GM23338 (cell line): ENCODE results near the gene MMP25. TPM values are rescaled to one million over a fixed set of nuclear protein-coding genes. Genes with fewer than 3 reads are reported as not detected.

ENCODE experiments used
- ATAC-seq: fragments of 200-7000 bp; cut with Tn5 transposase; 3 replicates; pipeline ENCODE4 v1.9.1; 2020
- DNase-seq: peaks from one replicate; pipeline ENCODE4 v3.0.0-alpha.2; 2015; ENCODE audit warnings: low spot score
- H2AFZ ChIP-seq: fragments of 200-600 bp; sonication (generic); 2 replicates; pipeline ENCODE4 v1.8.0; 2016; ENCODE audit warnings: antibody characterized with exemption, mild to moderate bottlenecking, moderate library complexity
- H3F3A ChIP-seq: fragments of 200-600 bp; sonication (generic); replicated peaks from 2 replicates; pipeline ENCODE4 v1.8.0; 2017; ENCODE audit warnings: antibody characterized with exemption, mixed run types, low read depth
- H3K27ac ChIP-seq: fragments of 200-600 bp; sonication (generic); 2 replicates; pipeline ENCODE4 v1.6.1; 2016; ENCODE audit warnings: low read depth
- H3K27me3 ChIP-seq: fragments of 200-600 bp; sonication (generic); 2 replicates; pipeline ENCODE4 v1.8.0; 2016; ENCODE audit warnings: mild to moderate bottlenecking, mixed run types, moderate library complexity; ENCODE audit not compliant: insufficient read depth
- H3K36me3 ChIP-seq: fragments of 200-600 bp; sonication (generic); 2 replicates; pipeline ENCODE4 v1.8.0; 2016; ENCODE audit warnings: mild to moderate bottlenecking; ENCODE audit not compliant: insufficient read depth
- H3K4me1 ChIP-seq: fragments of 200-600 bp; sonication (generic); 2 replicates; pipeline ENCODE4 v1.8.0; 2016; ENCODE audit warnings: mild to moderate bottlenecking, moderate library complexity; ENCODE audit not compliant: insufficient read depth
- H3K4me2 ChIP-seq: fragments of 200-600 bp; sonication (generic); 2 replicates; pipeline ENCODE4 v1.7.1; 2017; ENCODE audit warnings: mixed run types
- H3K4me3 ChIP-seq: fragments of 200-600 bp; sonication (generic); 2 replicates; pipeline ENCODE4 v1.6.1; 2016; ENCODE audit warnings: mixed run types
- H3K79me2 ChIP-seq: fragments of 200-600 bp; sonication (generic); replicated peaks from 2 replicates; pipeline ENCODE4 v1.8.0; 2017; ENCODE audit warnings: mild to moderate bottlenecking; ENCODE audit not compliant: insufficient read depth
- H3K9me2 ChIP-seq: fragments of 200-600 bp; sonication (generic); 2 replicates; pipeline ENCODE4 v1.8.0; 2017; ENCODE audit not compliant: insufficient read depth
- H4K20me1 ChIP-seq: fragments of 200-600 bp; sonication (generic); replicated peaks from 2 replicates; pipeline ENCODE4 v1.8.0; 2017; ENCODE audit warnings: mild to moderate bottlenecking; ENCODE audit not compliant: insufficient read depth
- H3K27ac Mint-ChIP-seq: 2 replicates; pipeline ENCODE4 v1.8.0; 2020; ENCODE audit warnings: inconsistent platforms, mild to moderate bottlenecking, moderate library complexity, mixed read lengths
- H3K27me3 Mint-ChIP-seq: 3 replicates; pipeline ENCODE4 v1.8.0; 2022; ENCODE audit warnings: low read depth, mild to moderate bottlenecking, moderate library complexity, mixed read lengths, inconsistent platforms; ENCODE audit not compliant: insufficient read depth, poor library complexity
- H3K36me3 Mint-ChIP-seq: 3 replicates; pipeline ENCODE4 v1.8.0; 2021; ENCODE audit warnings: low read depth, mild to moderate bottlenecking, inconsistent platforms, moderate library complexity, mixed read lengths
- H3K4me1 Mint-ChIP-seq: 3 replicates; pipeline ENCODE4 v1.8.0; 2020; ENCODE audit warnings: mild to moderate bottlenecking, inconsistent platforms, mixed read lengths
- H3K4me3 Mint-ChIP-seq: 3 replicates; pipeline ENCODE4 v1.8.0; 2021; ENCODE audit warnings: moderate library complexity, mild to moderate bottlenecking, inconsistent platforms, mixed read lengths
- H3K9me3 Mint-ChIP-seq: 3 replicates; pipeline ENCODE4 v1.8.0; 2020; ENCODE audit warnings: moderate library complexity, mild to moderate bottlenecking, inconsistent platforms, mixed read lengths
- CREB1 ChIP-seq: fragments of 250-450 bp; sonication (Bioruptor Pico); IDR thresholded peaks from 2 replicates; pipeline ENCODE4 v1.5.0; 2020; ENCODE audit warnings: low read depth, mild to moderate bottlenecking, moderate library complexity
- EZH2 ChIP-seq: fragments of 200-600 bp; sonication (generic); IDR thresholded peaks from one replicate; pipeline ENCODE4 v1.8.0; 2017; ENCODE audit warnings: antibody characterized with exemption, mild to moderate bottlenecking, low read depth; ENCODE audit not compliant: unreplicated experiment
- NANOG ChIP-seq: IDR thresholded peaks from 2 replicates; pipeline ENCODE4 v1.6.1; 2016; ENCODE audit warnings: antibody characterized with exemption, borderline replicate concordance
- ZNF114 ChIP-seq: fragments of 250-450 bp; sonication (Bioruptor Pico); IDR thresholded peaks from 2 replicates; pipeline ENCODE4 v1.5.0; 2020; ENCODE audit warnings: mild to moderate bottlenecking, moderate library complexity
- polyA plus RNA-seq: library from polyadenylated mRNA; unstranded; fragments of >200 nt; fragmentation: Nextera tagmentation; extraction: Ambion mirVana; gene quantifications from 2 replicates; pipeline ENCODE4 v1.2.1, GENCODE V29; 2016
- total RNA-seq: library from RNA; depleted of rRNA; stranded (reverse); fragments of >200 nt; shearing (Covaris generic); gene quantifications from 2 replicates; pipeline ENCODE4 v1.2.3, GENCODE V29; 2014
- TF ChIP-seq, protein P1 (sequence below): fragments of 250-450 bp; sonication (Bioruptor Pico); IDR thresholded peaks from 2 replicates; pipeline ENCODE4 v1.5.0; 2020; ENCODE audit warnings: mild to moderate bottlenecking, moderate library complexity
- TF ChIP-seq, protein P2 (sequence below), 2 experiments: fragments of 200-600 bp in 1 of 2; sonication (generic) in 1 of 2; conservative IDR thresholded peaks; 2 replicates each; pipeline versions ENCODE4 v1.5.1 to v1.6.1; 2016 to 2017; ENCODE audit warnings: antibody characterized with exemption in 2 of 2, low read depth in 2 of 2, mild to moderate bottlenecking in 2 of 2, moderate library complexity in 1 of 2
- TF ChIP-seq, protein P3 (sequence below): IDR thresholded peaks from 2 replicates; pipeline ENCODE4 v1.6.1; 2016; ENCODE audit warnings: antibody characterized with exemption
- TF ChIP-seq, protein P4 (sequence below): IDR thresholded peaks from one replicate; pipeline ENCODE4 v1.6.1; 2018; ENCODE audit warnings: antibody characterized with exemption; ENCODE audit not compliant: unreplicated experiment

MMP25 gene
- total and polyA plus RNA-seq, 2 experiments from 2014 or later: 7.7 to 15.9 TPM

DNA sequence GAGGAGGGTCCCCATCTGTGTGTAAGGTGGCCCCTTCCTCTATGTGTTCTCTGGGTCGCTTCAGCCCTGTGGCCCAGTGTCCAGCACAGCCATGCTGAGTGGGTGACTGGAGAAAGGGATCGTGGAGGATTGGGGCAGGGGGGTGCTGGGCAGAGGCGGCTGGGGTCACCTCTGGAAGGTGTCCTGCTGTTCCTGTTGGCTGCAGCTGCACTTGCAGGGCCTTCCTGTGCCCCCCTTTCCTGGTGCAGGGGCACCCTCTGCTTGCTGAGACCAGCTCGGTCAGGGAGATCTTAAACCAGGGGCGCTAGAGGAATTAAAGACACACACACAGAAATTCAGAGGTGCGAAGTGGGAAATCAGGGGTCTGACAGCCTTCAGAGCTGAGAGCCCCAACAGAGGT lies 30.2 kb downstream of the MMP25 start (continued):
- TF ChIP-seq, protein P1, sequence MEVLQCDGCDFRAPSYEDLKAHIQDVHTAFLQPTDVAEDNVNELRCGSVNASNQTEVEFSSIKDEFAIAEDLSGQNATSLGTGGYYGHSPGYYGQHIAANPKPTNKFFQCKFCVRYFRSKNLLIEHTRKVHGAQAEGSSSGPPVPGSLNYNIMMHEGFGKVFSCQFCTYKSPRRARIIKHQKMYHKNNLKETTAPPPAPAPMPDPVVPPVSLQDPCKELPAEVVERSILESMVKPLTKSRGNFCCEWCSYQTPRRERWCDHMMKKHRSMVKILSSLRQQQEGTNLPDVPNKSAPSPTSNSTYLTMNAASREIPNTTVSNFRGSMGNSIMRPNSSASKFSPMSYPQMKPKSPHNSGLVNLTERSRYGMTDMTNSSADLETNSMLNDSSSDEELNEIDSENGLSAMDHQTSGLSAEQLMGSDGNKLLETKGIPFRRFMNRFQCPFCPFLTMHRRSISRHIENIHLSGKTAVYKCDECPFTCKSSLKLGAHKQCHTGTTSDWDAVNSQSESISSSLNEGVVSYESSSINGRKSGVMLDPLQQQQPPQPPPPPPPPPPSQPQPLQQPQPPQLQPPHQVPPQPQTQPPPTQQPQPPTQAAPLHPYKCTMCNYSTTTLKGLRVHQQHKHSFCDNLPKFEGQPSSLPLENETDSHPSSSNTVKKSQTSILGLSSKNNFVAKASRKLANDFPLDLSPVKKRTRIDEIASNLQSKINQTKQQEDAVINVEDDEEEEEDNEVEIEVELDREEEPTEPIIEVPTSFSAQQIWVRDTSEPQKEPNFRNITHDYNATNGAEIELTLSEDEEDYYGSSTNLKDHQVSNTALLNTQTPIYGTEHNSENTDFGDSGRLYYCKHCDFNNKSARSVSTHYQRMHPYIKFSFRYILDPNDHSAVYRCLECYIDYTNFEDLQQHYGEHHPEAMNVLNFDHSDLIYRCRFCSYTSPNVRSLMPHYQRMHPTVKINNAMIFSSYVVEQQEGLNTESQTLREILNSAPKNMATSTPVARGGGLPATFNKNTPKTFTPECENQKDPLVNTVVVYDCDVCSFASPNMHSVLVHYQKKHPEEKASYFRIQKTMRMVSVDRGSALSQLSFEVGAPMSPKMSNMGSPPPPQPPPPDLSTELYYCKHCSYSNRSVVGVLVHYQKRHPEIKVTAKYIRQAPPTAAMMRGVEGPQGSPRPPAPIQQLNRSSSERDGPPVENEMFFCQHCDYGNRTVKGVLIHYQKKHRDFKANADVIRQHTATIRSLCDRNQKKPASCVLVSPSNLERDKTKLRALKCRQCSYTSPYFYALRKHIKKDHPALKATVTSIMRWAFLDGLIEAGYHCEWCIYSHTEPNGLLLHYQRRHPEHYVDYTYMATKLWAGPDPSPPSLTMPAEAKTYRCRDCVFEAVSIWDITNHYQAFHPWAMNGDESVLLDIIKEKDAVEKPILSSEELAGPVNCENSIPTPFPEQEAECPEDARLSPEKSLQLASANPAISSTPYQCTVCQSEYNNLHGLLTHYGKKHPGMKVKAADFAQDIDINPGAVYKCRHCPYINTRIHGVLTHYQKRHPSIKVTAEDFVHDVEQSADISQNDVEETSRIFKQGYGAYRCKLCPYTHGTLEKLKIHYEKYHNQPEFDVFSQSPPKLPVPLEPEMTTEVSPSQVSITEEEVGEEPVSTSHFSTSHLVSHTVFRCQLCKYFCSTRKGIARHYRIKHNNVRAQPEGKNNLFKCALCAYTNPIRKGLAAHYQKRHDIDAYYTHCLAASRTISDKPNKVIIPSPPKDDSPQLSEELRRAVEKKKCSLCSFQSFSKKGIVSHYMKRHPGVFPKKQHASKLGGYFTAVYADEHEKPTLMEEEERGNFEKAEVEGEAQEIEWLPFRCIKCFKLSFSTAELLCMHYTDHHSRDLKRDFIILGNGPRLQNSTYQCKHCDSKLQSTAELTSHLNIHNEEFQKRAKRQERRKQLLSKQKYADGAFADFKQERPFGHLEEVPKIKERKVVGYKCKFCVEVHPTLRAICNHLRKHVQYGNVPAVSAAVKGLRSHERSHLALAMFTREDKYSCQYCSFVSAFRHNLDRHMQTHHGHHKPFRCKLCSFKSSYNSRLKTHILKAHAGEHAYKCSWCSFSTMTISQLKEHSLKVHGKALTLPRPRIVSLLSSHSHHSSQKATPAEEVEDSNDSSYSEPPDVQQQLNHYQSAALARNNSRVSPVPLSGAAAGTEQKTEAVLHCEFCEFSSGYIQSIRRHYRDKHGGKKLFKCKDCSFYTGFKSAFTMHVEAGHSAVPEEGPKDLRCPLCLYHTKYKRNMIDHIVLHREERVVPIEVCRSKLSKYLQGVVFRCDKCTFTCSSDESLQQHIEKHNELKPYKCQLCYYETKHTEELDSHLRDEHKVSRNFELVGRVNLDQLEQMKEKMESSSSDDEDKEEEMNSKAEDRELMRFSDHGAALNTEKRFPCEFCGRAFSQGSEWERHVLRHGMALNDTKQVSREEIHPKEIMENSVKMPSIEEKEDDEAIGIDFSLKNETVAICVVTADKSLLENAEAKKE (CRISPR knock-in tag): no peak

DNA sequence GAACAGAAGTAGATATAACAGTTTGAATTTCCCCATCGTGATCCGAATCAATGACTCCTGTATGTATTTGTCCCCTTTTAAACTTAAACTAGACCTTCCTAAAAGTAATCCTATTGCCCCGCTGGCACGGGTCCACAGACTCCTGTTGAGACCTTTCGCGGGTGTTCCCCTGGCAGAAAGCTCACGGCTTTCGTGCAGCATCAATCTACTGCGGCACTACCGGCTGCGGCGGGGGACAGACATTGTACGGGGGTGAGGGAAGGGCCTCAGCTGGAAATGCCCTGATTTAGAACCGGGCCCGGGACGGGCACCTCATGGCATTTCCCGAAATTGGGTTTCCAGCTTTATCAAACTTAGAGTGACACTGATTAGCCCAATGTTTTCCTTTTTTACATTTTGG lies 33.7 kb downstream of the MMP25 start:
- Histone ChIP-seq H3K27me3 (no peaks in the 10 kb centered on the region), H2AFZ (no peak overlapping the region), H3F3A (no peaks in the 10 kb centered on the region), H3K9me2 (no peaks in the 10 kb centered on the region), H3K79me2 (no peaks in the 10 kb centered on the region), H3K4me2 (no peak overlapping the region), H4K20me1 (0 out of 2 replicates have a peak, but pooled peaks cover 4% of the 10 kb centered on the region), H3K27ac (no peak overlapping the region), H3K4me3 (no peak overlapping the region), H3K4me1 (peaks cover 9% of the 10 kb centered on the region), H3K36me3 (no peaks in the 10 kb centered on the region; the same call in 1 of the 2 replicates)
- Mint-ChIP-seq H3K36me3 (peaks cover 48% of the 10 kb centered on the region), H3K4me3 (no peak overlapping the region), H3K4me1 (peaks cover 37% of the 10 kb centered on the region), H3K9me3 (no peaks in the 10 kb centered on the region), H3K27ac (no peak overlapping the region), H3K27me3 (peaks cover 11% of the 10 kb centered on the region)
- ATAC-seq (no peak), DNase-seq (no peak)
- TF ChIP-seq, protein P2, sequence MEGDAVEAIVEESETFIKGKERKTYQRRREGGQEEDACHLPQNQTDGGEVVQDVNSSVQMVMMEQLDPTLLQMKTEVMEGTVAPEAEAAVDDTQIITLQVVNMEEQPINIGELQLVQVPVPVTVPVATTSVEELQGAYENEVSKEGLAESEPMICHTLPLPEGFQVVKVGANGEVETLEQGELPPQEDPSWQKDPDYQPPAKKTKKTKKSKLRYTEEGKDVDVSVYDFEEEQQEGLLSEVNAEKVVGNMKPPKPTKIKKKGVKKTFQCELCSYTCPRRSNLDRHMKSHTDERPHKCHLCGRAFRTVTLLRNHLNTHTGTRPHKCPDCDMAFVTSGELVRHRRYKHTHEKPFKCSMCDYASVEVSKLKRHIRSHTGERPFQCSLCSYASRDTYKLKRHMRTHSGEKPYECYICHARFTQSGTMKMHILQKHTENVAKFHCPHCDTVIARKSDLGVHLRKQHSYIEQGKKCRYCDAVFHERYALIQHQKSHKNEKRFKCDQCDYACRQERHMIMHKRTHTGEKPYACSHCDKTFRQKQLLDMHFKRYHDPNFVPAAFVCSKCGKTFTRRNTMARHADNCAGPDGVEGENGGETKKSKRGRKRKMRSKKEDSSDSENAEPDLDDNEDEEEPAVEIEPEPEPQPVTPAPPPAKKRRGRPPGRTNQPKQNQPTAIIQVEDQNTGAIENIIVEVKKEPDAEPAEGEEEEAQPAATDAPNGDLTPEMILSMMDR (conservative IDR thresholded peaks at IDR 0.05; ENCODE audit: low read depth in 2 of 2): no peak
- TF ChIP-seq, protein P3, sequence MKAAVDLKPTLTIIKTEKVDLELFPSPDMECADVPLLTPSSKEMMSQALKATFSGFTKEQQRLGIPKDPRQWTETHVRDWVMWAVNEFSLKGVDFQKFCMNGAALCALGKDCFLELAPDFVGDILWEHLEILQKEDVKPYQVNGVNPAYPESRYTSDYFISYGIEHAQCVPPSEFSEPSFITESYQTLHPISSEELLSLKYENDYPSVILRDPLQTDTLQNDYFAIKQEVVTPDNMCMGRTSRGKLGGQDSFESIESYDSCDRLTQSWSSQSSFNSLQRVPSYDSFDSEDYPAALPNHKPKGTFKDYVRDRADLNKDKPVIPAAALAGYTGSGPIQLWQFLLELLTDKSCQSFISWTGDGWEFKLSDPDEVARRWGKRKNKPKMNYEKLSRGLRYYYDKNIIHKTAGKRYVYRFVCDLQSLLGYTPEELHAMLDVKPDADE: no peak
- TF ChIP-seq EZH2 (no peak), ZNF114 (CRISPR knock-in tag) (no peak), NANOG (no peak), CREB1 (CRISPR knock-in tag) (no peak)
- TF ChIP-seq, protein P4, sequence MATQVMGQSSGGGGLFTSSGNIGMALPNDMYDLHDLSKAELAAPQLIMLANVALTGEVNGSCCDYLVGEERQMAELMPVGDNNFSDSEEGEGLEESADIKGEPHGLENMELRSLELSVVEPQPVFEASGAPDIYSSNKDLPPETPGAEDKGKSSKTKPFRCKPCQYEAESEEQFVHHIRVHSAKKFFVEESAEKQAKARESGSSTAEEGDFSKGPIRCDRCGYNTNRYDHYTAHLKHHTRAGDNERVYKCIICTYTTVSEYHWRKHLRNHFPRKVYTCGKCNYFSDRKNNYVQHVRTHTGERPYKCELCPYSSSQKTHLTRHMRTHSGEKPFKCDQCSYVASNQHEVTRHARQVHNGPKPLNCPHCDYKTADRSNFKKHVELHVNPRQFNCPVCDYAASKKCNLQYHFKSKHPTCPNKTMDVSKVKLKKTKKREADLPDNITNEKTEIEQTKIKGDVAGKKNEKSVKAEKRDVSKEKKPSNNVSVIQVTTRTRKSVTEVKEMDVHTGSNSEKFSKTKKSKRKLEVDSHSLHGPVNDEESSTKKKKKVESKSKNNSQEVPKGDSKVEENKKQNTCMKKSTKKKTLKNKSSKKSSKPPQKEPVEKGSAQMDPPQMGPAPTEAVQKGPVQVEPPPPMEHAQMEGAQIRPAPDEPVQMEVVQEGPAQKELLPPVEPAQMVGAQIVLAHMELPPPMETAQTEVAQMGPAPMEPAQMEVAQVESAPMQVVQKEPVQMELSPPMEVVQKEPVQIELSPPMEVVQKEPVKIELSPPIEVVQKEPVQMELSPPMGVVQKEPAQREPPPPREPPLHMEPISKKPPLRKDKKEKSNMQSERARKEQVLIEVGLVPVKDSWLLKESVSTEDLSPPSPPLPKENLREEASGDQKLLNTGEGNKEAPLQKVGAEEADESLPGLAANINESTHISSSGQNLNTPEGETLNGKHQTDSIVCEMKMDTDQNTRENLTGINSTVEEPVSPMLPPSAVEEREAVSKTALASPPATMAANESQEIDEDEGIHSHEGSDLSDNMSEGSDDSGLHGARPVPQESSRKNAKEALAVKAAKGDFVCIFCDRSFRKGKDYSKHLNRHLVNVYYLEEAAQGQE: no peak
